HG03196 (cell line): ENCODE data around the gene PHF2.

Experiments
- ATAC-seq: cut with Tn5 transposase; IDR thresholded peaks from one replicate; pipeline ENCODE4 v1.9.1; 2021; ENCODE audit not compliant: unreplicated experiment

PHF2 gene

DNA sequence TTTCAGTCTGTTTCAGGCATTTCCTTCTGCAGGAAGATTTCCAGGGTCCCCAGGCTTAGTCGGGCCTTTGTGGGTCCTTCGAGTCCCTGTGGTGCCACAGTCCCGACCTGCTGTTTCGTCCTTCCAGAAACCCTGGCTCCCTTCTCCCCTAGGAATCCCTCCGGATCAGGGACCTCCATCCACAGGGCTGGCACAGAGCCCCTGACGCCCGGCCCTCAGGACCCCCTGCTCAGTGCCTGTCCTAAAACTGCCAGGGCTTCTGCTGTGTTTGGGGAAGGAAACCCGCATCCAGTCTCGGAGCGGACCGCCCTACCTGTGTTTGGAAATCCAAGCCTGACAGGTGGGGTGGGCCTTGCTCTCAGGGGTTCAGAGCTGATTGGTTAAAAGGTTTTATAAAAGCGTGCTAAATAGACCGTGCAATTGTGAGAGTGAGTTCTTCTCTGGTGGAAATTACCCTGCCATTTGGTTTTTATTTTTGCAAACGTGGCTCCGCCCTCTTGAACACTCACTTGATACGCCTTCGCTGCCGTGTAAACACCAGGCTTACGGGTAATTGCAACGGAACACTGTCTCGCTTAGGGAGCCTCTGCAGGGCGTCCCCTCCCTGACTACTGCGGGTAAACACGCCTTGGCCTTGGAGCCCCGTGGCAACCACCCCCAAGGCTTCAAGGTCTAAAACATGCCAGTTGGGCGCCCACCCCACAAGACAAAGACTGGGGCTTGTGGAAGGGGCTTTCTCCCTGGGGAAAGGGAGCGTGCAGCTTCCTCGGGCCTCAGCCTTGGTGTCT is 121.2 kb downstream of the PHF2 start:
- no peak for ATAC-seq

DNA sequence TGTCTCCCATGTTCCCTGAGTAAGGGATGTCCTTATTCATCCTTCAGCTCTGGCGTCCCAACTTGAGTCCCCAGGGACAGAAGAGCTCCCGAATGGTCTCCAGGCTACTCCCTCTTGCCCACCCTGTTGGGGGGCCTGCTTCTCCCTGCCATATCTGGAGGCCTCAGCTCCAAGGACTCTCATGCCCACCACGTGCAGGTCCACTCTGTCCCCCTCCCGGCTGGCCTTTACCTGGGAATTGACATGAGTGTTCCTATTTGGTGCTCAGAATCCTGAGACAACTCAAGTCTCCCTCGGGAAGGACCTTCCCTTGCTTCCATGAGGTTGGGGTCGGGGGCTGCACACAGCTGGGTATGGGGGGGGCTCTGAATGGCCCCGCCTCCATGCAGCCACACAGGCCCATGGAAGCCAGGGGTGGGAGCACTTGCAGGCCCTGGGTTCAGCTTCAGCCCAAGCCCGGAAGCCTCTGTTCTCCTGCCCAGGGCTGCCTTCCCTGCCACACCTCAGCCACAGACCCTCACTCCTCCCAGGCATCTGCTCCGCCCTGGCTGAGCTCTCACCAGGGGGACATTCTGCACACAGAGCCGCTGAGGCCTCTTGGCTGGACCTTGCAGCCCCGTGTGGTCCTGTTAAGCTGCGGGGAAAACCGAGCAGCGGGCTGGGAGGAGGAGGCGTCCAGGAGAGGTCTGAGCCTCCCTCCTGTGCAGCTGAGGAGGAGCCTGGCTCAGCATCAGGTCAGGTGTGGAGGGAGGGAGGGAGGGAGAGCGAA is 121.9 kb downstream of the PHF2 start:
- ATAC-seq = no peak

DNA sequence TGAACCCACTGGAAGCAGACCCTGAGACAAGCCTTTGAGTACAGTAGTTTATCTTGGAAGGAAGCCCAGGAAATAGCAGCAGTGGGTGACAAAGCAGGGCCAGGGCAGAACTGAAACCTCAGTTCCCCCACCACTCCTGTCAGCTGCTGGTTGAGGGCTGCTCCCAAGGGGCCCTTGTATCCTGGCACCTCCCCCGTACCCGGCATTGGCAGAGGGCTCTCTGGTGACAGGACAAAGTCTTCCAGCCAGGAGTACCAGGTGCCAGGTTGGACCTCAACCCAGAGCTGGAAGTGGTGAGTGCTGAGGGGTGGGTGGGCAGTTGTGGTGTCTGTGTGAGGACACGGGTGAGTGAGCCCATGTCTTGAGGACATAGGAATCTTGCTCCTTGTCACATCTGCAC is 123.3 kb downstream of the PHF2 start:
- no peak for ATAC-seq

DNA sequence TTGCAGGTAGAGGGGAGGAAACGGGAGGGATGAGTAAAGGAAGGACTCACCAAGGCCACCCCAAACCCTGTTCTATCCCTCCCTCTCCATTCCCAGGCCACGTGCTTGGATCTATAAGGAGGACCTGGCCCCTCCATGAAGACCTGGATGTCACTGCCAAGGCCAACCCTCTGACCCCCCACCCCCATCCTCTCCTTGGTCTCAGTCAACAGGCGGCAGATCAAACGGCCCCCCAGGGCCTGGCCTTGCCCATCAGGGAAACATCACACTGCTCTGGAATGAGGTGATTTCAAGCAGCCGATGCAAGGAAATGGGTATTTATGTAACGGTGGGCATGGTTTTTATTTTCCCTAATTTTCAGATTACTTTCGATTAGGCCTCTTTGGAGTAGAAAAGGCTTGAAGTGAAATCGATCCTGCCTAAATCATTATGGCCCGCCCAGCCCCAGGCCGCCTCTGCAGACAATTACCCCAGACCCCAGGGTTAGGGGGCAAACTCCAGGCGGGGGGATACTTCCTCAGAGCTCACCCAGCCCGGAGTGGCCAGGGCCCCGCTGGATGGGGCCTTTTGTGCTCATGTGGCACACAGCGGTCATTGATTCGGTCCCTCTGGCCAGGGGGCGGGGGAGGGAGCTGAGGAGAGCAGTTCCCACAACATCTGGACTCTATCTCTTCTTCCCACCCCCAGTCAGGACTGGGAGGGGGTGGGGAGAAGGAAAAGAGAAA is 125.3 kb downstream of the PHF2 start:
- ATAC-seq = no peak

DNA sequence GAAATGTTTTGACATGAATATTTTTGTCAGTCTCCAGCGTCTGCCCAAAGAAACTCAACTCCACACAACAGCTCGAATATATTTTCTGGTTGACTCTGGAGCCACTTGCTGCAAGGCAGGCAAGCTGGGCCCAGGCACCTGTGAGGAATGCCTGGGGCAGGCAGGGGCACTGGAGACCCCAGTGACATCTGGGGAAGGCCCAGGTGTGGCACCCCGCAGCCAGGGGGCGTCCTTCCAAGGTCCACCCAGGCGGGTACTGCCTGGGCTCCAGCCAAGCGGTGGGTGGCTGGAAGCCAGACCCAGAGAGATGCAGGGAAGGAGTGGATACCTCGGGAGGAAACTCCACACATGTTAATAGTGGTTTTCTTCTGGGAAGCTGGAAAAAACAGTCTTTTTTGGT is 125.9 kb downstream of the PHF2 start:
- ATAC-seq = no peak

DNA sequence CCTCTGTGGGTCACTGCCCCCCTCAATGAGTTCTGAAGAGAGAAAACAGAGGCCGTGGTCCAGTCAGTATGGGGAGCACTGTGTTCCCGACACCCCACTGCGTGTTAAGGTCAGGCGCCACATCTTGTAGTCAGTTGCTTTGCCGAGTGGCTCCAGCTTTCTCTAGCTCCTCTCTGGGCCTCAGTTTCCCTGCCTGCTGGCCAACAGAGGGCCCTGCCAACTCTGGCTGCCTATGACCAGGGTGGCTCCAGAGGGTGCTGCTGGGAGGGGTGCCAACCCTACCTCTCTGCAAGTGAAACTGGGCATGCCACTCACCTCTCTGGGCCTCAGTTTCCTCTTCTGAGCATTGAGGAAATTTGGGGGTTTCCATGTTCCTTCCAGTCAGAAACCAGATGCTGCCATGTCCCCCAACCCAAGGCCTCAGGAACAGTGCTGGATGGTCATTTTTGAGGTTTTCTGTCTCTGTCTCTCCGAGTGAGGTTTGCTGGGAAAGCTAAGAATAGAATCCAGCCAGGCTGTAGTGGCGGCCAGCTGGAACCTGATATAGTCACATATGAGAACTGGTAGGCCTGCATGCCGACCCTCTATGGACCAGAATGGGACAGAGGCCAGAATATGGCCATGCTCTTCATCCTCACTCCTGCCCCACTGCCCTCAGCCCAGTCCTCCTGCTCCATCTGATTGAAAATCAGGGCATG is 132.1 kb downstream of the PHF2 start:
- ATAC-seq = no peak

DNA sequence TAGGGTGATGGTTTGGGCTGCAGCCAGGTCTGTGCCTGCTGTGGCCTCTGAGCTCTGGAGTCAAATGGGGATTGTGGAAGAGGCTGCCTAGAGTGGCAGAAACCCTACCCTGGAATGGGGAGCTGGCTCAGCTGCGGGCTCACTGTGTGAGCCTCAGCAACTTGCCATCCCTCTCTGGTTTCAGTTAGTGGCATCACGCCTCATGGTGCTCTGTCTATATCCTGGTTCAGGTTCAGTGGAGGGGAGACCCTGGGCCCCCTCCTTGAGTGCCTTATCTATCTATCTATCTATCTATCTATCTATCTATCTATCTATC is 132.6 kb downstream of the PHF2 start:
- no peak for ATAC-seq

DNA sequence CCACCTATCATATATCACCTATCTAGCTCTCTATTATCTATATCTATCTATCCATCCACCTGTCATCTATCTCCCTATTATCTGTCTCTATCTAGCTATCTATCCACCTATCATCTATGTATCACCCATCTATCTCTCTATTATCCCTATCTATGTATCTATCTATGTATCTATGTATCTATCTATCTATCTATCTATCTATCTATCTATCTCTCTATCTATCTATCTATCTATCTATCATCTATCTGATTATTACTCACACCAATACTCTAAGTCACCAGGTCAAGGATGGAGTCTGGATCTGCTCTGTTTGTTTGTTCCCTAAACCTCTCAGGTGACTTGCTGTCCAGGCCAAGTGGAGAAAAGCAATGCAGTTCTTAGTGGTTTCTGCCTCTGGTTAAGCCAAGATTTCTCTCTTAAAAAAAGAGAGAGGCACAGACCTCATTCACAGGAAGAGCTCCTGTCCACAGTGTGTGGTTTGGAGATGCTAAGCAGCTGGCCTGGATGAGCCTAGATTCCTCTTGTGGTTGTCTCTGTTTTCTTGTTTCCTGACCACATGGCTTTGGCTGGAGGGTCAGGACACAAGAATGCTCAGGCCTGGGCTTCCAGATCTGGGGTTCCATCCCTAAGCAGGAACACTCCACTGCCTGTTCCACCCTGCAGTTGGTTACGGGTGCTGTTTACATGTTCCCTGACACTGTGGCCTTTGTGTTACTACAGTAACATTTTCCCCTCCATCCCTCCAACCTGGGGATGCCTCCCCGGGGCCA is 133.4 kb downstream of the PHF2 start:
- ATAC-seq = no peak

DNA sequence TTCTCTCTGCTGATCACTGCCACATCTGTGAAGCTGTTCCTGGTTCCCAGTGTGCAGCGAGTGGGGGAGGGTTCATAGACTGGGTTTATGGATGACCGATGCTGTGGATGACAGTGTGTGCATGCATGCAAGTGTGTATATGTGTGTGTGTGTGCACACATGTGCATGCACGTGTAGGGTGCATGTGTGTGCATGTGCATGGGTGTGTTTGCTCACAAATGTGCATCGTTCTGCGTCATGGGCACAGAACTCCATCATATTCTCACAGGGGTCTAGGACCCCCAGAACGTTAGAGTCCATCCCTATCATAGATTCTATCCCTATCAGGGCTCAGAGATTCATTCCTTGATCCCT is 134.0 kb downstream of the PHF2 start:
- no peak for ATAC-seq

DNA sequence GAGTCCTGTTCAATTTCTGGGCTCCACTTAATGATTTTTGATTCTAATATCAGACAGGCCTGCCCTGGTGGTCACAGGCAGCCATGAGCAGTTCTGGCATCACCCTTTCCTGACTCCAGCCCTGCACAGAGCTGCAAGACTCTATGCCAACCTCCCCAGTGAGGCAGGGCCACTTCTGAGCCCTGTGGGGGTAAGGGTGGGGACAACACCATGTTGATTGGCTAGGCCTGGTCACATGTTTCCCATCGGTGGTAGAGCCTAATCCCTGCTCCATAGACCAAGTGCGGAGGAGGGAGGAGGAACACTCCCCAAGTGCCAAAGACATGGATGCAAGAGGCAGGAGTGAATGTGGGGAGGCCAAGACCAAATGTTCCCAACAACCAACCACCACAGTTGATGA is 134.6 kb downstream of the PHF2 start:
- ATAC-seq = no peak

DNA sequence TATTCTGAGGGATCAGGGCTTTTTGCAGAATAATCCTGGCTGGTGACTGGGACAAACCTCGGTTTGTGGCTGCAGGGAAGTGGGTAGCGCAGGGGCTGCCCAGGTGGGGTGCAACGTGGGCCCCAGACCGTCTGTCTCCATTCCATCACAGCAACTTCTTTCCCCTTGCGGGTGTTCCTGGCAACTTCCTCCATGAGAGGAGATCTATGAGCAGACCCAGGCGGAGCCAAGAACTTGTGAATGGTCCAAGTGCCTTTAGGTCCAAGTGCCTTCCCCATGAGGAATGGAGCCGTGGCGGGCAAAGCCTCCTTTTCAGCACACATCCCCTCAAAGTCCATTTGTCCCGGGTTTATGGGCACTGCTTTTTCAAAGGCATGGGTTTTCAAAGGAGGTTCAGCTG is 136.5 kb downstream of the PHF2 start:
- no peak for ATAC-seq

DNA sequence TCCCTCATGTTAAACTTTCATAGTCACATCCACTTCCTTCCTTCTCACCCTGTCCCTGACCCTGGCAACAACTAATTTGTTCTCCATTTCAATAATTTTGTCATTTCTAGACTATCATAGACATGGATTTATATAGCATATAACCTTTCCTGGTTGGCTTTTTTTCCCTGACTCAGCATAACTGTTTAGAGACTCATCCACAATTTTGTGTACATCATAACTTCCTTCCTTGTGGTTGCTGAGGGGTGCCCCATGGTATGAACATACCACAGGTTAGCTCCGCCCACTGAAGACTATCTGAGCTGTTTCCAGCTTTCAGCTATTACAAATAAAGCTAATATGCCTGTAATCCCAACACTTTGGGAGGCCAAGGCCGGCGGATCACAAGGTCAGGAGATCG is 137.3 kb downstream of the PHF2 start:
- no peak for ATAC-seq

DNA sequence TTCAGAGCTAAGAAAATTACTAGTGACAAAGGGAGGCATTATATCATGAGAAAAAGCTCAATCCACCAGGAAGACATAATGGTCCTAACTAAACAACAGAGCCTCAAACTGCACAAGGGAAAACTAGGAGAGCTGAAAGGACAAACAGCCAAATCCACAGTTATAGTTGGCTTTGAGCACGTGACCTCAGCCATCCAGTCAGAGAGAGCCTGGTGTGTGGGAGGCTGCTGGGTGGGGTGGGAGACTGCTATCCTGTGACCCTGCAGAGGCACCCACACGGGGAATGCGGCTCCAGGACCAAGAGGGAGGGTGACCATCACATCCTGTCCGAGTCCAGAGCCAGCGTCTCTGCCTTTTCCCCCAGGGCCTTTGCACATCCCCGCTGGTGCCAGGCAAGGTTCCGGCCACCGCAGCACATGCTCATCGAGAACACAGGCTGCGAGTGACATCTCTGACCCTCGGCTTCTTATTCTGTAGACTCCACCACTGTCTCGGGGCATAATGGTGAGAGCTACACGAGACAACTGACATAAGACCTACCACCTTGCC is 145.1 kb downstream of the PHF2 start:
- ATAC-seq = no peak

DNA sequence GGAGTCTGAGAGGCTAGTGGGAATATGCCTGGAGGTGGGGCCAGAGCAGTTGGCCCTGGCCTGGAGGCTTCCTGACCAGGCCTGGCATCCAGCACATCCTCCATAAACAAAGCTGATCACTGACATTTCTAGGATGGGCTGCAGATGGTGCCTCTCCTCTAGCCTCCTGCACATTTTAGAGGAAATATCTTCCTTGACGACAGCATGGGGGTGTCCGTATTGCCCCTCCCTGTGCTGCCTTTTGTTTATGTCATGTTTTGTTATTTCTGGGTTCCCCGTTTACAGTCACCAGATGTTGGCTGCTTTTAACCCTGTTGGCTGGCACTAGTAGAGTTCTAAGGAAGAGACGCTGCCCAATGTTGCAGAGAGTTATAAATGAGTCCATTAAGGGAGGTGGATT is 148.5 kb downstream of the PHF2 start:
- ATAC-seq = no peak

DNA sequence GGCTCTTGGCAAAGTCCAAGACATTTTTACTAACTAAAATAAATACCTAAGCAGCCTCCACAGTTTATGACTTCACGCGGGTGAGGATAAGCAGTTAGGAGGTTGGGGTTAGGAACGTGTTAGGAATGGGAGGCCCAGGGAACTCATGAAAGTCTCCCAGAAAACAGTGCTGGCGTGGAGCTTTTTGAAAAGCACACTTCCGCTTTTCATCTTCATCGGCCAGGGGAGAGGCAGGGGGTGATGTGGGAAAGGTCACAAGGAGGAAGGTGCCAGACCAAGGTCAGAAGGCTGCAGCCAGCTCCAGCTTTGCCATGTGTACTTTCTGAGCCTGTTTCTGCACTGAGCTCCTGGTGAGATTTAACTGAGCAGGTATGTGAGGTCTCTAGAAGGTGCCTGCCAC is 149.0 kb downstream of the PHF2 start:
- ATAC-seq = no peak

DNA sequence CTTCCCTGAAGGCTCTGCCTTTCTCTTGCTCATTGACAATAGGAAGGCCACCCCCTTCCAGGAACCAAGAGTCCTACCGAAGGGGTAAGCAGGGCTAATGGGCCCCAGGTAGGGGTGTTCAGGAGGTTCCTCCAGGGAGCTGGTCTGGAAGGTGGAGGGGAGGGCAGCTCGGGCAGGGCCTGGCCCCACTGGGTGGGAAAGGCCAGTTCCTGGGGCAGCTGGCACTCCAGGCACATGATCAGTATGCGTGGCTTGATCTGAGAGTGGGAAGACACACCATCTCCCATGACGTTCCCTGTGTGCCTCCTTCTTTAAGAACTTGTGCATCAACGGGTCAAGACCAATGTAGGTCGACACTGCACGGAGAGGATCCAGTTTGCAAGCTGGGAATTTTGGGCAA is 149.8 kb downstream of the PHF2 start:
- ATAC-seq = no peak
